Stimulated activated CD8-positive, alpha-beta memory T cell treated with anti-CD3 and anti-CD28 coated beads, Interleukin-15, amount 100 ng/mL, for 24 hours (primary cell): ENCODE data around the gene EDEM1.
"Not testable (repeated sequence)": the region's sequence is repeated elsewhere in the genome, so short reads cannot be mapped to it uniquely, and the experiment has no call there.

Source experiments
- DNase-seq: peaks from one replicate; pipeline ENCODE4 v3.0.0-alpha.2; 2020; ENCODE audit warnings: low read depth

Gene EDEM1

DNA sequence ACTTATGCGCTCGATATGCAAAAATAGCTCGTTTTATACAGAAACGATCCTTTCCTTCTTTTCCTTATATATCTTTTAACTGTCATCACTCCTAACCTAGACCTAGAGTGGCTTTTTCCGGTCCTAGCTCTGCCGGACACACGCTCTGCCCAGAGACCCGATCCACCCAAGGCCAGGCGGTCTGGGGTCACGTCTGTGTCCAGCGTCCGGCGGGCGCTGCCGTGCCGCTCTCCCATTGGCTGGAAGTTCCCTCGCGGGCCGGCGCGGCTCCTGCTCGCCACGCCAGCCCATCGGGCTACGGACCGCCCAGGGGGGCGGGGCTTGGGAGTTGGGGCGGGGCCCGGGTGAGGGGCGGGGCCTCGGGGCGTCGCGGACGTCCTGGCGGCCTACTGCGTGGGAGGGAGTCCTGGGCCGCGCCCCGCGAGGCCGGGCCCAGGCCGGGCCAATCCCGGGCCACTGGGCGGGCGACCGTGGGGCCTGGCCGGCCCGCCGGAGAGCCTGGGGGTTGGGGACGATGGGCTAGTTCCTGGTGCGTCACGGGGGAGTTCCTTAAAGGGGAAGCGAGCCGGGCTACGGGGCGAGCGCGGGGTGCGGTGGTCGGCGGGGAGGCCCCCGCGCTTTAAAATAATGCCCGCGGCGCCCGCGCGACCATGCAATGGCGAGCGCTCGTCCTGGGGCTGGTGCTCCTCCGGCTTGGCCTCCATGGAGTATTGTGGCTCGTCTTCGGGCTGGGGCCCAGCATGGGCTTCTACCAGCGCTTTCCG lies at the start of gene EDEM1:
EDEM1 (plus strand) TSS at position 552 of the 764 bp plus-strand sequence; CDS start at position 651, 99 bp downstream.
- DNase-seq: peak; percentile 99

DNA sequence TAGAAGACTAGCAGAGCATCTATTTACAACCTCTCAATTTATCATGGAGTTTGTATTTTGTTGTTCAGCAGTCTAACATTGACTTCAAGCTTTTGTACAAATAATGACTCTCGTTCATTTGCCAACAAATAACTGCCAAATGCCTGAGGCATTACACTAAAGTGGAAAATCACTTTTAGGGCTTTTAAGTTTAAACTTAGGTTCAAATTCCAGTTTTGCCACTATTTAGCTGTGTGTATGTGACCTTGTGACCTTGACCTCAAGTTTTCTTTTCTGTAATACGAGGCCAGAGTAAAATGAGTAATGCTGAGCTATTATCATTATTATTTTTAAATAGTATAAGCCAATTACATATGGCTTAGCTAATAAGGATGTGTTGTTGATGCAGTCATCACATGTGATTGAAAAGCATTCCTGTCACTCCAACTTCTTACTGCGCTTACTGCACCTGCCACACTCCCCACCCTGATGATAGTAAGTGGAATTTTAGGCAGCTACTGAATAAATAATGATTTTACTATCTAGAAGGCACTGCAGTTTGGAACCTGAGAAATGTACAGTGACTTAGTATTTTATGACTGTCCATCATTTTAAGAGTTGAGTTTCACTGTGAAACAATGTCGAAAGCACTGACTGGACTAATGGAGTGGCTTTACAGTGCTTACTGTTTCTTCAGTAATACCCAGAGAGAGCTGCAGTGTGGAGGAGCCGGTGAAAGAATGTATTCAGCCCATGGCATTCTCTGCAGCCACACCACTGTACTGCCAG lies 49.1 kb upstream of the EDEM1 start:
- DNase-seq: no peak

GRCh38 chr3:5140230-5140621 lies 47.3 kb upstream of the EDEM1 start:
- no peak for DNase-seq

DNA sequence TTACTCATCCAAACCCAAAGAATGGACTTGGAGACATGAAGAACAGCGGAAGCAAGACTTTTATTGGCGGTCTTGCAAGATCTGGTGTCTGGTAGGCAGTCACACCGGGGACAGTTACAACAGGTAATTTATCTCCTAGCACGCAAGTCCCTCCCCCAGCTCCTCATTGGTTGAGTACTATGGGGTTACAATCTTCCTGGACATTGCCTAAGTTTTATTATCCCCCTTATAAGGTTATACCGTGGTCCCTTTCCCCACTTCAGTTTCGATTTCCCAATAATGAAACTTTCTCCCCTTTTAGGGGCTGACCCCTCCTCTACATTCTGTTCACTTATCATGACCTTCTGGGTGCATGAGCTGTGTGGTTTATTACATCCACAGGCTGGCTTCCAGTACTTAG lies 46.7 kb upstream of the EDEM1 start:
- no peak for DNase-seq

DNA sequence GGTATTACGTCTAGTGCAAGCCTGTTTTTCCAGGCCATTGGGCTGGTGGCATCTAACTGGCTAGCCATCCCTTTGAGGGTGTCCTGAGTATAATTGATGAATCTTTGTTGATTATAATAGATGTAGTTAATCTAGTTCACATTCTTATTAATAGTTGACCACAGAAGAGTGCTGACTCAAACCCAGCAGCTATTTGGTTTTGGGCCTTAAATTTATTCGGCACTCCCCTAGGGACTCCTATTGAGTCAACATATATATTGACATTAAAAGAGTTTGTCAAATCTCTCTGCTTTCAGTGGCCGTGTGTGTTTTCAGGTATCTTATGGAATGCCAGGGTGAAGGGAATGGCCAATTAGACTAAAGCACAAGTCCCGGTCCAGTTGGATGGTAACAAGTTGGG lies 45.7 kb upstream of the EDEM1 start:
- no peak for DNase-seq

DNA sequence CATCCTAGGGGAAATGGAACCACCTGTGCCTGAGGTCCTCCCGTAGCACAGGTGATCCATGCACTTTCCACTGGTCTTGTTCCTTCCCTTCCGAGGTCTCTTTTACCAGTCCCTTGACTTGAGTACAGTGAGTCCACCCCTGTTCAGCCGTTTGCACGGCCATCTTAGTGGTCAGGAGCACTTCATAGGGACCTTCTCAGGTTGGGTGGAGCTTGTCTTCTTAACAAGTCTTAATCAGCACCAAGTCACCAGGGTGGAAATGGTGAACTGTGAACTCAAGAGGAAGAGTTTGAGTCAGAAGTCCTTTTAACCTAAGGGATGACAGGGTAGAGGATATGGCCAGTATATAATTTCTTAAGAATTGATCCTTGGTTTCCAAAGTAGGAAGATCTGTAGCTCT lies 44.0 kb upstream of the EDEM1 start:
- DNase-seq: no peak

DNA sequence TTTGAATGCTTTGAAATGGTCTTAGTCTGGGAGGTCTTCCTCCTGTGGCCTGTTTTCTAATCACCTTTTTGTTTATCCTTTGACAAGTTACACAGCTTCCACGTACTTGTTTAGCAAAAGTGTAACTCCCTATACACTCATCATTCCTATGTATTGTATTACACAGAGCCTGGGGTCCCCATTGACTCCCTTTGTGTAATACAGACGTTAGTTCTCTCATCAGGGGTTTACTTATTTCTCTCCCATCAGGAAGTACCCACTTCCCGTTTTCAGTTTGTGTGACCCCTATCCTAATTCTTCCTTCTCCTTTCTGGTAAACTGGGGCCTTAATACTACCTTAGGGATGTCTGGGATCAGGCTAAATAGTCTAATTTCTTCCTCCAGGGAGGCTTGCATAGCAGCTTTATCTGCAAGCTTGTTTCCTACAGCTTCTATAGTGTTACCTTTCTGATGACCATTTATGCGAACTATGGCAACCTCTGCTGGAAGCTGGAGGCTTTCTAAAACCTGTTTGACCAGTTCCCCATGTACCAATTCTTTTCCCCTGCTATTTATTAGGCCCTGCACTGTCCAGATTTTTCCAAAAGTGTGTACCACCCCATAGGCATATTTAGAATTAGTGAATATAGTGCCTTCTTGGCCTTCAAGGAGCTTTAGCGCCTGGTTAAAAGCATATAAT lies 43.1 kb upstream of the EDEM1 start:
- no peak for DNase-seq

DNA sequence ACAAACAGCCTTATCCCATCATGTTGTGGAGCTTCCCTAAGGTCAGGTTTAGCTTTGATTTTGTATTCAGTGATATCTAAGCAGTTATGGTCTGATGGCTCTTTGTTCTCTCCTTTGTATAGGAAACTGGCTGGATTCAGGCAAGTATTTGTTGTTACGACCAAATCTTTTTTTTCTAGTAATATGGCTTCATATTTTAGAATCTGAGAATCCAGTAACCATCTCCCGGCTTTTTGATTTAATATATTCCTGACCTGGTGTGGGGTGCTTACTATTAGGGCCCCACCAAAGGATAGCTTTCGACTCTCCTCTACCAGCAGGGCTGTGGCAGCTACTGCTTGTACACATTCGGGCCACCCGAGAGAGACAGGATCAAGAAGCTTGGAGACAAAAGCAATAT lies 42.4 kb upstream of the EDEM1 start:
- DNase-seq: no peak

GRCh38 chr3:5147152-5147551 lies 40.4 kb upstream of the EDEM1 start:
- DNase-seq: not testable (repeated sequence)

- no peak for DNase-seq
Measured at GRCh38 chr3:5149306-5149880, 38.1 kb upstream of the EDEM1 start.

DNA sequence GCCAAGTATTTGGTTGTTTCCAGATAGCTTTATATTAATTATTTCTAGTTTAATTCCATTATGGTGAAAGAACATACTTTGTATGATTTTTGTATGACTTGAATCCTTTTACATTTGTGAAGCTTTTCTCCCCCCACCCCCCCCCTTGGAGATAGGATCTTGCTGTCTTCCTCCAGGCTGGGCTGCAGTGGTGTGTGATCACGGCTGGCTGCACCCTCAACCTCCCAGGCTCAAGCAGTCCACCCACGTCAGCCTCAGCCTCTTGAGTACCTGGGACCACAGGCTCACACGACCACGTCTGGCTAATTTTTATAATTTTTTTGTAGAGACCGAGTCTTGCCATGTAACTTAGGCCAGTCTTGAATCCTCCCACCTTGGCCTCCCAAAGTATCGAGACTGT lies 35.9 kb upstream of the EDEM1 start:
- DNase-seq: no peak

DNA sequence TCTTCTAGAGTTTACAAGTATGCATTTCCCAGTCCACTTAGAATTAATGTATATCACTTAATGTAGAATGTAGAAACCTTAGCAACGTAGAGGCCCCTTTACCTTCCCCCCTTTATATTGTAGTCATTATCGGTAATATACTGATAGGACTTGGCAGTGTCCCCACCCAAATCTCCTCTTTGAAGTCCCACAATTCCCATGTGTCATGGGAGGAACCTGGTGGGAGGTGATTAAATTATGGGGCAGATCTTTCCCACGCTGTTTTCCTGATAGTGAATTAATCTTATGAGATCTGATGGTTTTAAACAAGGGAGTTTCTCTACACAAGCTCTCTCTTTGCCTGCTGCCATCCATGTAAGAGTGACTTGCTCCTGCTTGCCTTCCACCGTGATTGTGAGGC lies 34.4 kb upstream of the EDEM1 start:
- DNase-seq: no peak

DNA sequence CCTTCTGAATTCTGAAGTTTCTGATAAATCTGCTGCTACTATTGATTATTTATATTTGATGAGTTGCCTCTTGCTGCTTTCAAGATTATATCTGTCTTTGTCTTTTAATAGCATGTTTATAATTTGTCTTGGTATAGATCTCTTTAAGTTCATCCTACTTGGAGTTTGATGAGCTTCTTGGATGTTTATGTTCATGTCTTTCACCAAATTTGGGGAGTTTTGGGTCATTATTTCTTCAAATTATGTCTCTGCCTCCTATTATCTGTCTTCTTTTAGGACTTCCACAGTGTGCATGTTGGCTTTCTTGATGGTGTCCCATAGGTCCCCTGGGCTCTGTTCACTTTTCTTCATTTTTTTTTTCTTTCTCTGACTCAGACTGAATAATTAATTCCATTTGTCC lies 32.3 kb upstream of the EDEM1 start:
- no peak for DNase-seq

DNA sequence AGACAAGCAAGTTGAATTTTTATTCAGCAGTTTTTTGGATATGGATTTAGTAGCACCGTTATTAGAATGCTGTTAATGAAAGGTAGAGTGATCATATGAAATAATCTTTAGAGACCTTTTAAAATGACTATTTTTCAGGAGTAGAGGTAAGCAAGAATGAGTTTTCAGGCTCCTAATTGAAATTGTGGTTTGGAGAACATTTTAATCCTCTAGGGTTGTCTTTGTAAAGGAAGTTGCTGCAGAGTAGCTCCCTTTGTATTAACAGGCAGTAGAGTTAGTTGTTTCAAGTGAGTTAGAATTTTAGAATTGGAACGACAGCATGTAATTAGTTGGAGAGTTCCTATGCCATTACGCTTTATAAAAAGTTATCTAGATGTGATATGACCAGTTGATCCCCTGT lies 27.2 kb upstream of the EDEM1 start:
- no peak for DNase-seq

DNA sequence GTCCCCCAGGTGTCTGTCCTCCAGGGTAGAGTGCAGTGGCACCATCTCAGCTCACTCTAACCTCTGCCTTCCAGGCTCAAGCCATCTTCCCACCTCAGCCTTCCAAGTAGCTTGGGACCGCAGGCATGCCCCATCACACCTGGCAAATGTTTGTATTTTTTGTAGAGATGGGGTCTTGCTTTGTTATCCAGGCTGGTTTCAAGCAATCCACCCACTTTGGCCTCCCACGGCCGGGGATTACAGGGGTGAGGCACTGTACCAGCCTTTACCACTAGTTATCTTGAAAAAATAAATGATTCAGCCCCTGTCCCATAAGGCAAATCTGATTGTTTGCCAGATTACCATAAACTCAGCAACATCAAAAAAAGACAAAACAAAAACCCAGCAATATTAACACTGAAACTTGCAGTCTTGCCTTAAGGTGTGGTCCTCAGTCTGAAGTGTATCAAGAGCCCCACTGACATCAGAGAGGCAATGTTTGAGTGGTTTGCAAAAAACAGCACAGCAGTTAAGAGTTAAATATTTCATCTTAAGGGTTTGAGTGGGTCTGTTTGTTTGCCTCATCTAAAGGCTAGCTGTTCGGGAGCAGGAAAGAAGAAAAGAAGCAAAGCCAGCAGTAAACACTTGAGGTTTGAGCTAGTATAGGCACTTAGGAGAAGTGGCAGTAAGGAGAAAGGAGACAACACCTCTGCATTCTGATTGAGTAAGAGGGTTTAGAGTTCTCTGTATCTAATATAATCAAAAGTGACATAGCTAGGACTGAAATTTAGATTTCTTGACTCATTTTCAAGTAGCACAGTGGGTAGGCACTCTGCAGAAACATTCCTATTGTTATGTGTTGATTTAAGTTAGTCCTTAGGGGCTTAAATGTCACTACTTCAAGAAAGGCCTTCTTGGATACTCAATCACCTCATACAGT lies 26.3 kb upstream of the EDEM1 start:
- DNase-seq: no peak

DNA sequence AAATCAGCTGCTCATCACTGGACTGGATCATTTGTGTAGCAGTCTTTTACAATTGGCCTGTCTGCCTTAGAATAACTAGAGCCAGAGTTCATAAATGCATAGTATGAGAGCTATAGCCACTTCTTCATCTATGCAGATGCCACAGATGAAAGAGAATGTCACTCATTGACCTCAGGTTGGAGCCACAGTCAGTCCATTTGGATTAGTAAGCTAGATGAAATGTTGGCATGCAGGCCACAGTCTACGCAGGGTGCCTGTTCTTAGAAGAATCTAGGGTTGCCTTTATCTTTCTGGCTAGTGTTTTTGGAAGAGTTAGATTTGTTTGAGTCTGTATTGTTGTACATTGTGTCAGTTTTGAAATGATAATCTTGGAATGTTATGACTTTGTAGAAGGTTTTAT lies 25.4 kb upstream of the EDEM1 start:
- no peak for DNase-seq

DNA sequence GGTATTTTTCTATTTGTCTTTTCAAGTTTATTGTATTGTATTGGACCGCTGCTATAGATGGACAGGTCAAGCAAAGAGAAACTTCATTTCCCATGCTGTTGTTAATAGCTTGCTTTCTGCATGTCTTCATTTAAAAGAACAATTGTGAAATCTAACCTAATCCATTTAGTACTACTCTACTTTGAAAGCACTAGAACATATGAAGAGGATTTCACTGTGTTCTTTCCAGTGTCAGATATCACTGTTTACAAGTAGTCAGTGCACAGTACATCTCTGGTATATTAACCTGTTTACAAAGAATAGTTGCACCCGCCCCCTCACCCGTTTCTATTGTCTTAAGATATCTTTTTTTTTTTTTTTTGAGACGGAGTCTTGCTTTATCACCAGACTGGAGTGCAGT lies 21.8 kb upstream of the EDEM1 start:
- DNase-seq: no peak

GRCh38 chr3:5166846-5167245 lies 20.7 kb upstream of the EDEM1 start:
- no peak for DNase-seq

DNA sequence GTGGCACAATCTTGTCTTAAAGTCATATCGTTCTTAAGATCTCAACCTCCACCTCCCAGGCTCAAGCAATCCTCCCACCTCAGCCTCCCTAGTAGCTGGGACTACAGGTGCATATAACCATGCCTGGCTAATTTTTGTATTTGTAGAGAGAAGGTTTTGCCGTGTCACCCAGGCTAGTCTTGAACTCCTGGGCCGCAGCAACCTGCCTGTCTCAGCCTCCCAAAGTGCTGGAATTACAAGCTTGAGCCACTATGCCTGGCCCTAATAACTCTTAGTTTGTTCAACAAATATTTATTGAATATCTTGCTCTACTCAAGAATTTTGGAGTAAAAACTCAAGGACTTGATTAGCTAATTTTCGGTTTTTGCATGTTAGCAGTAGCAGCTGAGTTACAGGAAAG lies 19.4 kb upstream of the EDEM1 start:
- no peak for DNase-seq

- DNase-seq: no peak
Measured at GRCh38 chr3:5169807-5170206, 17.7 kb upstream of the EDEM1 start.

DNA sequence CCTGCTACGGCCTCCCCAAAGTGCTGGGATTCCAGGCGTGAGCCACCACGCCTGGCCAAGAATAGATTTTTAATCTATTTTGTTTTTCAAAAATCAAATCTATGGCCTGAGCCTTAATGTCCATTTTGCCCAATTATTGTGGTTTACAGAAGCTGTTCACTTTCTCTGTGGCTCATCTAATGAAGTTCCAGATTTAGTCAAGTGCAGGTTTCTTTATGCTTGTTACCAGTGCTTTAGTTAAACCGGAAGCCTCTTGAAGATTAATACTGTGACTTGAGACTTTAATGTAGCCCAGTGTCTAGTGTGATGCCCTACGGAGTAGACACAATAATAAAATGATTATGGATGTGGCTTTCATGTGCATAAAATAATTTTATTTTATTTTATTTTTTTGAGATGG lies 16.5 kb upstream of the EDEM1 start:
- DNase-seq: no peak

GRCh38 chr3:5172018-5172417 lies 15.5 kb upstream of the EDEM1 start:
- DNase-seq: no peak
